H9 (cell line): ENCODE results near the gene EFNB2. TPM values are rescaled to one million over a fixed set of nuclear protein-coding genes. Genes with fewer than 3 reads are reported as not detected.

Experiments used
- DNase-seq: peaks from one replicate; pipeline ENCODE4 v3.0.0-alpha.2; 2017
- H2AFZ ChIP-seq: one replicate; pipeline ENCODE4 v1.6.1; 2013; ENCODE audit warnings: mild to moderate bottlenecking, low read length, control low read depth, moderate library complexity
- H2AK5ac ChIP-seq: 2 replicates; pipeline ENCODE4 v1.6.1; 2013; ENCODE audit warnings: low read length, control low read depth, mixed read lengths; ENCODE audit not compliant: insufficient read length
- H2BK120ac ChIP-seq: one replicate; pipeline ENCODE4 v1.6.1; 2013; ENCODE audit warnings: low read depth, mild to moderate bottlenecking, low read length, control low read depth, inconsistent platforms; ENCODE audit not compliant: poor library complexity, severe bottlenecking
- H2BK12ac ChIP-seq: 2 replicates; pipeline ENCODE4 v1.6.1; 2013; ENCODE audit warnings: low read length, control low read depth, mixed read lengths, low read depth; ENCODE audit not compliant: insufficient read length
- H2BK15ac ChIP-seq: 2 replicates; pipeline ENCODE4 v1.6.1; 2013; ENCODE audit warnings: low read depth, low read length, control low read depth
- H2BK20ac ChIP-seq: one replicate; pipeline ENCODE4 v1.6.1; 2013; ENCODE audit warnings: low read depth, mild to moderate bottlenecking, low read length, control low read depth, inconsistent platforms; ENCODE audit not compliant: poor library complexity, severe bottlenecking
- H2BK5ac ChIP-seq: 2 replicates; pipeline ENCODE4 v1.6.1; 2013; ENCODE audit warnings: low read length, control low read depth, mixed read lengths; ENCODE audit not compliant: insufficient read length
- H3K14ac ChIP-seq: 2 replicates; pipeline ENCODE4 v1.6.1; 2013; ENCODE audit warnings: low read length, control low read depth; ENCODE audit not compliant: insufficient read depth
- H3K18ac ChIP-seq: 2 replicates; pipeline ENCODE4 v1.6.1; 2013; ENCODE audit warnings: low read depth, mild to moderate bottlenecking, mixed read lengths, low read length, control low read depth; ENCODE audit not compliant: insufficient read length
- H3K23ac ChIP-seq: 2 replicates; pipeline ENCODE4 v1.6.1; 2013; ENCODE audit warnings: low read length, control low read depth, mixed read lengths, low read depth; ENCODE audit not compliant: insufficient read length
- H3K23me2 ChIP-seq: 2 replicates; pipeline ENCODE4 v1.6.1; 2013; ENCODE audit warnings: low read depth, mild to moderate bottlenecking, mixed read lengths, low read length, control low read depth; ENCODE audit not compliant: insufficient read length, poor library complexity, severe bottlenecking
- H3K27ac ChIP-seq: 2 replicates; pipeline ENCODE4 v1.5.1; 2013; ENCODE audit warnings: low read length, control low read depth, mixed read lengths, low read depth; ENCODE audit not compliant: insufficient read length
- H3K27me3 ChIP-seq: 2 replicates; pipeline ENCODE4 v1.6.1; 2013; ENCODE audit warnings: low read length, control low read depth, inconsistent platforms; ENCODE audit not compliant: insufficient read depth
- H3K4ac ChIP-seq: 2 replicates; pipeline ENCODE4 v1.6.1; 2013; ENCODE audit warnings: low read depth, mild to moderate bottlenecking, control low read depth, inconsistent platforms, low read length, moderate library complexity
- H3K4me1 ChIP-seq: 2 replicates; pipeline ENCODE4 v1.6.1; 2013; ENCODE audit warnings: low read length, control low read depth, inconsistent platforms; ENCODE audit not compliant: insufficient read depth
- H3K4me2 ChIP-seq: 2 replicates; pipeline ENCODE4 v1.6.1; 2013; ENCODE audit warnings: low read length, control low read depth, mixed read lengths; ENCODE audit not compliant: insufficient read length, insufficient read depth
- H3K56ac ChIP-seq: 2 replicates; pipeline ENCODE4 v1.6.1; 2013; ENCODE audit warnings: low read depth, mild to moderate bottlenecking, mixed read lengths, low read length, control low read depth; ENCODE audit not compliant: insufficient read length
- H3K79me1 ChIP-seq: 2 replicates; pipeline ENCODE4 v1.6.1; 2013; ENCODE audit warnings: low read depth, mild to moderate bottlenecking, moderate library complexity, low read length, control low read depth, inconsistent platforms; ENCODE audit not compliant: insufficient read depth, poor library complexity, severe bottlenecking
- H3K79me2 ChIP-seq: 2 replicates; pipeline ENCODE4 v1.6.1; 2013; ENCODE audit warnings: low read length, control low read depth, inconsistent platforms; ENCODE audit not compliant: insufficient read depth
- H3K9ac ChIP-seq: 2 replicates; pipeline ENCODE4 v1.6.1; 2013; ENCODE audit warnings: low read length, control low read depth, mixed read lengths; ENCODE audit not compliant: insufficient read length; ENCODE audit errors: extremely low read depth
- H3K9me3 ChIP-seq: one replicate; pipeline ENCODE4 v1.6.1; 2013; ENCODE audit warnings: low read depth, low read length, inconsistent platforms; ENCODE audit not compliant: control insufficient read depth
- H3T11ph ChIP-seq: one replicate; pipeline ENCODE4 v1.6.1; 2013; ENCODE audit warnings: mild to moderate bottlenecking, low read length, control low read depth, inconsistent platforms
- H4K20me1 ChIP-seq: one replicate; pipeline ENCODE4 v1.6.1; 2013; ENCODE audit not compliant: control insufficient read depth, insufficient read length, insufficient read depth
- H4K5ac ChIP-seq: 2 replicates; pipeline ENCODE4 v1.6.1; 2013; ENCODE audit warnings: low read depth, mild to moderate bottlenecking, mixed read lengths, low read length, control low read depth; ENCODE audit not compliant: insufficient read length
- H4K8ac ChIP-seq: replicated peaks from 2 replicates; pipeline ENCODE4 v1.6.1; 2013; ENCODE audit warnings: low read length, control low read depth, mixed read lengths, low read depth; ENCODE audit not compliant: insufficient read length
- H4K91ac ChIP-seq: 2 replicates; pipeline ENCODE4 v1.6.1; 2013; ENCODE audit warnings: low read depth, mild to moderate bottlenecking, moderate library complexity, mixed read lengths, low read length, control low read depth; ENCODE audit not compliant: insufficient read length
- H3K27ac Mint-ChIP-seq, 3 experiments: 2 replicates in 2 of 3; 3 replicates in 1 of 3; pipeline ENCODE4 v1.8.0; 2020 to 2021; ENCODE audit warnings: mixed read lengths in 3 of 3, mild to moderate bottlenecking in 1 of 3, moderate library complexity in 1 of 3
- H3K27me3 Mint-ChIP-seq: 2 replicates; pipeline ENCODE4 v1.8.0; 2021; ENCODE audit warnings: low read depth, mild to moderate bottlenecking, moderate library complexity, mixed read lengths
- H3K36me3 Mint-ChIP-seq, 3 experiments: 2 replicates in 2 of 3; 3 replicates in 1 of 3; pipeline ENCODE4 v1.8.0; 2020 to 2021; ENCODE audit warnings: low read depth in 3 of 3, mixed read lengths in 3 of 3; ENCODE audit not compliant: insufficient read depth in 1 of 3
- H3K4me1 Mint-ChIP-seq, 2 experiments: 2 replicates each; pipeline ENCODE4 v1.8.0; 2020; ENCODE audit warnings: mixed read lengths in 2 of 2
- H3K4me3 Mint-ChIP-seq, 2 experiments: 2 replicates in 1 of 2; 3 replicates in 1 of 2; pipeline ENCODE4 v1.8.0; 2020 to 2021; ENCODE audit warnings: mild to moderate bottlenecking in 2 of 2, mixed read lengths in 2 of 2, moderate library complexity in 1 of 2
- H3K9me3 Mint-ChIP-seq, 2 experiments: 2 replicates in 1 of 2; 3 replicates in 1 of 2; pipeline ENCODE4 v1.8.0; 2020; ENCODE audit warnings: mild to moderate bottlenecking in 2 of 2, mixed read lengths in 2 of 2, moderate library complexity in 1 of 2
- WGBS: extraction: QIAGEN DNeasy Blood & Tissue Kit; methylation state at CpG from one replicate; pipeline ENCODE4 v1.1.7; 2013; ENCODE audit warnings: missing lambda C conversion rate, low lambda C conversion rate, mixed read lengths; ENCODE audit not compliant: insufficient read length; ENCODE audit errors: extremely low coverage; 5-methylcytosine and 5-hydroxymethylcytosine counted together
- total RNA-seq: library from RNA; stranded (reverse); gene quantifications from 2 replicates; pipeline ENCODE4 v1.2.1, GENCODE V29; 2021
- TF ChIP-seq, protein P1 (sequence below): fragments of 200-600 bp; sonication (generic); conservative IDR thresholded peaks from 3 replicates; pipeline ENCODE4 v1.8.0; 2021; ENCODE audit warnings: antibody characterized with exemption, mild to moderate bottlenecking

EFNB2 gene
- total RNA-seq, 1 experiment from 2014 or later, result 12.7 TPM

DNA sequence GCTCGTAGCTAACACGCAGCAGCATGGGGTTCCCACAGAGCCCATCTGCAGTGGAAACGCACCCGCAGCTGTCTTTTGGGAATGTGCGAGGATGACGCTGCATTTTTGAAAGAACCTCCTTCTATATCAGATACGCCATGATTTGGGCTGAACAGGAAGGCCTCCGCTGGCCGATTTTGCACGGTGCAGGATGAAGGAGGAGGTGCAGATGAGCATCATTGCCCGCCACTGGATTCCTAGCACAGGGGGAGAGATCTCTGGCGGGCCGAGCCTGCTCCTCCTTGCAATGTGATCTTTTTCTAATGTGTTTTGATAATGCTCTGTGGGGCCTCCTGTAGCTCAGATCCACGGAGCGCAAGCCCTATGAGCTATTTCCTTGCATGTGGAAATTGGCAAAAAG is 55.5 kb downstream of the EFNB2 start:
- H3K14ac ChIP-seq, result no peak overlapping the region
- no peak overlapping the region for H2BK20ac ChIP-seq
- WGBS, result no CpG with 5 or more reads among the region's 15 CpGs
- no peaks in the 10 kb centered on the region for H3K79me1 ChIP-seq
- no peaks in the 10 kb centered on the region for H3K27me3 ChIP-seq
- H4K8ac ChIP-seq, result no peak overlapping the region
- no peak overlapping the region for H3K27ac ChIP-seq
- H2BK15ac ChIP-seq, result no peak overlapping the region
- H2AFZ ChIP-seq, result no peak overlapping the region
- Mint-ChIP-seq H3K36me3 (no peaks in the 10 kb centered on the region), H3K4me3 (no peak overlapping the region), H3K27ac (peak overlapping the region in 1 of 3 experiments; percentile 68; a peak in 1 of 7 replicates), H3K27me3 (no peaks in the 10 kb centered on the region), H3K4me1 (peaks cover 7 to 9% of the 10 kb centered on the region in 2 experiments), H3K9me3 (no peaks in the 10 kb centered on the region; a peak in 1 of 5 replicates)
- H3K4me1 ChIP-seq, result no peaks in the 10 kb centered on the region
- H3K23me2 ChIP-seq, result no peaks in the 10 kb centered on the region
- no peak overlapping the region for H3K56ac ChIP-seq
- H3K9ac ChIP-seq, result no peak overlapping the region
- TF ChIP-seq, protein P1, sequence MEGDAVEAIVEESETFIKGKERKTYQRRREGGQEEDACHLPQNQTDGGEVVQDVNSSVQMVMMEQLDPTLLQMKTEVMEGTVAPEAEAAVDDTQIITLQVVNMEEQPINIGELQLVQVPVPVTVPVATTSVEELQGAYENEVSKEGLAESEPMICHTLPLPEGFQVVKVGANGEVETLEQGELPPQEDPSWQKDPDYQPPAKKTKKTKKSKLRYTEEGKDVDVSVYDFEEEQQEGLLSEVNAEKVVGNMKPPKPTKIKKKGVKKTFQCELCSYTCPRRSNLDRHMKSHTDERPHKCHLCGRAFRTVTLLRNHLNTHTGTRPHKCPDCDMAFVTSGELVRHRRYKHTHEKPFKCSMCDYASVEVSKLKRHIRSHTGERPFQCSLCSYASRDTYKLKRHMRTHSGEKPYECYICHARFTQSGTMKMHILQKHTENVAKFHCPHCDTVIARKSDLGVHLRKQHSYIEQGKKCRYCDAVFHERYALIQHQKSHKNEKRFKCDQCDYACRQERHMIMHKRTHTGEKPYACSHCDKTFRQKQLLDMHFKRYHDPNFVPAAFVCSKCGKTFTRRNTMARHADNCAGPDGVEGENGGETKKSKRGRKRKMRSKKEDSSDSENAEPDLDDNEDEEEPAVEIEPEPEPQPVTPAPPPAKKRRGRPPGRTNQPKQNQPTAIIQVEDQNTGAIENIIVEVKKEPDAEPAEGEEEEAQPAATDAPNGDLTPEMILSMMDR, result 0 out of 3 replicates have a peak, but pooled peaks have one; percentile 11
- no peak overlapping the region for H2BK12ac ChIP-seq
- H4K91ac ChIP-seq, result no peak overlapping the region
- no peak overlapping the region for H2BK5ac ChIP-seq
- no peak overlapping the region for H3T11ph ChIP-seq
- H4K5ac ChIP-seq, result no peak overlapping the region
- no peak overlapping the region for H2AK5ac ChIP-seq
- H3K18ac ChIP-seq, result no peak overlapping the region
- no peaks in the 10 kb centered on the region for H4K20me1 ChIP-seq
- no peak overlapping the region for H3K23ac ChIP-seq
- H2BK120ac ChIP-seq, result no peak overlapping the region
- no peak for DNase-seq
- no peak overlapping the region for H3K4me2 ChIP-seq
- H3K79me2 ChIP-seq, result no peaks in the 10 kb centered on the region
- no peaks in the 10 kb centered on the region for H3K9me3 ChIP-seq
- H3K4ac ChIP-seq, result no peak overlapping the region
